K562 (cell line): ENCODE results near the gene MAGI2. TPM values are rescaled to one million over a fixed set of nuclear protein-coding genes. Genes with fewer than 3 reads are reported as not detected.

ENCODE experiments used
- ATAC-seq: fragments of 200-7000 bp; cut with Tn5 transposase; 3 replicates; pipeline ENCODE4 v1.9.1; 2020; ENCODE audit warnings: moderate library complexity
- BruUV-seq: library from RNA; stranded (reverse); fragments of 400-500 nt; replicated peaks from 2 replicates; lab custom pipeline; 2021; lab: Mats Ljungman, UMichigan
- CTCF ChIA-PET: fragments of 300-600 bp; formaldehyde crosslinking; extraction: SDS; loops from one replicate; lab custom pipeline; 2021; ENCODE audit warnings: low intra/inter-chr PET ratio; lab: Yijun Ruan, JAX
- POLR2A ChIA-PET: fragments of 300-600, 350-650 bp; sonication (Branson Sonifier 250); formaldehyde crosslinking; extraction: SDS; loops from one replicate; lab custom pipeline; 2021; ENCODE audit warnings: antibody characterized with exemption, inconsistent platforms; lab: Yijun Ruan, JAX
- DNase-seq, 4 experiments: peaks; one replicate each; pipeline versions ENCODE4 v3.0.0 to v3.0.0-alpha.2; 2011 to 2018; ENCODE audit warnings: low spot score in 3 of 4, mixed read lengths in 3 of 4; ENCODE audit errors: extremely low read depth in 1 of 4
- FAIRE-seq: peaks from 2 replicates; lab custom pipeline; 2011; peaks lifted over from hg19 to GRCh38; lab: Jason Lieb, UNC
- H2AFZ ChIP-seq: 2 replicates; pipeline ENCODE4 v1.6.0; 2011; ENCODE audit warnings: low read depth, low read length, control low read depth, inconsistent platforms
- H3K27ac ChIP-seq: fragments of 200-600 bp; 3 replicates; pipeline ENCODE4 v1.8.0; 2011; ENCODE audit warnings: low read depth, mild to moderate bottlenecking, control low read depth, inconsistent platforms, low read length, moderate library complexity, mixed read lengths; ENCODE audit errors: extremely low read depth
- H3K27me3 ChIP-seq, 2 experiments: fragments of 300-600 bp in 1 of 2; 2 replicates in 1 of 2; 3 replicates in 1 of 2; pipeline versions ENCODE4 v1.6.0 to v1.8.0; 2011; ENCODE audit warnings: inconsistent platforms in 2 of 2, low read length in 2 of 2, mild to moderate bottlenecking in 1 of 2, mixed read lengths in 1 of 2, moderate library complexity in 1 of 2; ENCODE audit not compliant: control insufficient read depth in 2 of 2, insufficient read depth in 2 of 2
- H3K36me3 ChIP-seq: fragments of 300-600 bp; 3 replicates; pipeline ENCODE4 v1.8.0; 2011; ENCODE audit warnings: mild to moderate bottlenecking, low read length, inconsistent platforms; ENCODE audit not compliant: control insufficient read depth, insufficient read depth
- H3K4me1 ChIP-seq, 2 experiments: fragments of 200-600 bp in 1 of 2; replicated peaks in 1 of 2; 2 replicates in 1 of 2; 3 replicates in 1 of 2; pipeline versions ENCODE4 v1.5.1 to v1.8.0; 2011; ENCODE audit warnings: inconsistent platforms in 2 of 2, low read length in 2 of 2, mild to moderate bottlenecking in 1 of 2, mixed read lengths in 1 of 2, moderate library complexity in 1 of 2; ENCODE audit not compliant: control insufficient read depth in 2 of 2, insufficient read depth in 2 of 2
- H3K4me2 ChIP-seq: 2 replicates; pipeline ENCODE4 v1.6.1; 2011; ENCODE audit warnings: low read length, control low read depth, inconsistent platforms, mixed read lengths; ENCODE audit not compliant: insufficient read depth
- H3K4me3 ChIP-seq: fragments of 200-600 bp; sonication (generic), shearing (Covaris generic); 2 replicates; pipeline ENCODE4 v1.5.1; 2016; ENCODE audit warnings: control low read depth, inconsistent platforms
- H3K79me2 ChIP-seq: fragments of 200-600 bp; 3 replicates; pipeline ENCODE4 v1.8.0; 2011; ENCODE audit warnings: low read length, inconsistent platforms; ENCODE audit not compliant: control insufficient read depth, insufficient read depth
- H3K9ac ChIP-seq, 2 experiments: 2 replicates each; pipeline versions ENCODE4 v1.6.0 to v1.6.1; 2011; ENCODE audit warnings: low read depth in 2 of 2, low read length in 2 of 2, control low read depth in 1 of 2, inconsistent platforms in 1 of 2, mild to moderate bottlenecking in 1 of 2, mixed read lengths in 1 of 2; ENCODE audit not compliant: insufficient read depth in 1 of 2
- H3K9me1 ChIP-seq: one replicate; pipeline ENCODE4 v1.6.0; 2011; ENCODE audit warnings: inconsistent platforms, mild to moderate bottlenecking, low read length, moderate library complexity; ENCODE audit not compliant: control insufficient read depth, insufficient read depth
- H3K9me3 ChIP-seq: replicated peaks from 2 replicates; pipeline ENCODE4 v1.5.1; 2011; ENCODE audit warnings: low read depth, low read length, inconsistent platforms; ENCODE audit not compliant: control insufficient read depth, insufficient read depth
- H4K20me1 ChIP-seq: replicated peaks from 2 replicates; pipeline ENCODE4 v1.6.1; 2011; ENCODE audit warnings: low read length, inconsistent platforms, mixed read lengths; ENCODE audit not compliant: control insufficient read depth, insufficient read depth
- CHD4 ChIP-seq: fragments of 200-600 bp; sonication (generic); IDR thresholded peaks from 3 replicates; pipeline ENCODE4 v1.6.1; 2012; ENCODE audit warnings: low read depth, mild to moderate bottlenecking, mixed read lengths, low read length, inconsistent platforms; ENCODE audit not compliant: insufficient read depth, insufficient replicate concordance, poor library complexity, severe bottlenecking
- KAT8 ChIP-seq: fragments of 450-650 bp; IDR thresholded peaks from 2 replicates; pipeline ENCODE4 v1.6.1; 2016; ENCODE audit warnings: low read depth, mild to moderate bottlenecking
- MYBL2 ChIP-seq, 2 experiments: fragments of 450-650 bp in 1 of 2; sonication (generic) in 1 of 2; formaldehyde crosslinking in 1 of 2; IDR thresholded peaks; 2 replicates each; pipeline versions ENCODE4 v1.6.1 to v1.8.1; 2017 to 2022; ENCODE audit warnings: borderline replicate concordance in 1 of 2, inconsistent platforms in 1 of 2, low read depth in 1 of 2, mild to moderate bottlenecking in 1 of 2, missing genetic modification reagents in 1 of 2, moderate library complexity in 1 of 2
- NR2C2 ChIP-seq, 2 experiments: fragments of 200-800 bp in 1 of 2; sonication (Bioruptor generic) in 1 of 2; sonication (generic) in 1 of 2; formaldehyde crosslinking in 1 of 2; IDR thresholded peaks; 2 replicates each; pipeline versions ENCODE4 v1.6.1 to v1.8.0; 2016 to 2022; ENCODE audit warnings: mild to moderate bottlenecking in 1 of 2, missing compliant biosample characterization in 1 of 2, missing genetic modification characterization in 1 of 2, missing genetic modification reagents in 1 of 2
- PBX2 ChIP-seq, 2 experiments: IDR thresholded peaks in 1 of 2; conservative IDR thresholded peaks in 1 of 2; 2 replicates each; pipeline ENCODE4 v1.6.1; 2016; ENCODE audit warnings: low read depth in 2 of 2, mild to moderate bottlenecking in 1 of 2, missing compliant biosample characterization in 1 of 2, missing genetic modification characterization in 1 of 2, moderate library complexity in 1 of 2
- RBBP5 ChIP-seq: fragments of 200-600 bp; sonication (generic); IDR thresholded peaks from 2 replicates; pipeline ENCODE4 v1.6.1; 2012; ENCODE audit warnings: borderline replicate concordance, mild to moderate bottlenecking, low read length, control low read depth, inconsistent platforms; ENCODE audit not compliant: insufficient read depth, poor library complexity, severe bottlenecking
- RNF2 ChIP-seq: sonication (generic); IDR thresholded peaks from 2 replicates; pipeline ENCODE4 v1.6.1; 2016
- SNRNP70 ChIP-seq: fragments of 200-400 bp; formaldehyde crosslinking; optimal IDR thresholded peaks from 2 replicates; pipeline ENCODE3; 2017; ENCODE audit warnings: low read depth, low read length
- ZNF445 ChIP-seq: fragments of 250-450 bp; sonication (Bioruptor Pico); IDR thresholded peaks from 2 replicates; pipeline ENCODE4 v1.4.0; 2020; ENCODE audit warnings: low read depth, mild to moderate bottlenecking, moderate library complexity
- ZSCAN32 ChIP-seq: fragments of 450-650 bp; formaldehyde crosslinking; IDR thresholded peaks from 2 replicates; pipeline ENCODE4 v1.4.0; 2020; ENCODE audit warnings: mild to moderate bottlenecking, moderate library complexity
- in situ Hi-C: fragments of 300-500 bp; cut with MboI; formaldehyde crosslinking; loops from 4 replicates; pipeline ENCODE4 v1.15.0; 2018; ENCODE audit warnings: inconsistent platforms, mixed read lengths
- intact Hi-C: fragments of 100-400 bp; cut with micrococcal nuclease; formaldehyde crosslinking; loops from 2 replicates; pipeline ENCODE4 v1.14.2; 2022
- polyA plus RNA-seq, 8 experiments: library from polyadenylated mRNA; depleted of rRNA in 4 of 8; stranded (reverse) in 5 of 8; unstranded in 3 of 8; fragments of >200 nt; fragmentation: Nextera tagmentation in 2 of 8; fragmentation: Illumina TruSeq in 1 of 8; extraction: Ambion mirVana in 2 of 8; extraction: Trizol in 1 of 8; gene quantifications; 2 replicates each; pipeline versions ENCODE4 v1.2.1 to v1.2.3, GENCODE V29; 2011 to 2014; ENCODE audit warnings: inconsistent platforms in 1 of 8, missing spikeins in 1 of 8
- total RNA-seq, 7 experiments: library from RNA; depleted of rRNA in 6 of 7; stranded (reverse); fragments of >200 nt in 6 of 7; fragmentation: Illumina TruSeq in 2 of 7; extraction: Trizol in 2 of 7; gene quantifications; 2 replicates each; pipeline versions ENCODE4 v1.2.1 to v1.2.3, GENCODE V29; 2011 to 2021; ENCODE audit warnings: low replicate concordance in 1 of 7
- TF ChIP-seq, protein P1 (sequence below): fragments of 250-450 bp; sonication (Bioruptor Pico); IDR thresholded peaks from 2 replicates; pipeline ENCODE4 v1.4.0; 2020; ENCODE audit warnings: mild to moderate bottlenecking, moderate library complexity
- TF ChIP-seq, protein P2 (sequence below), 2 experiments: fragments of 450-650 bp; IDR thresholded peaks; 2 replicates each; pipeline ENCODE4 v1.6.1; 2016

The MAGI2 gene
- total and polyA plus RNA-seq, 9 of the 15 experiments (the other 6 are each of a cell fraction or from before 2014, with no cell fraction given): 0.27 to 1.4 (median 0.70) TPM

DNA sequence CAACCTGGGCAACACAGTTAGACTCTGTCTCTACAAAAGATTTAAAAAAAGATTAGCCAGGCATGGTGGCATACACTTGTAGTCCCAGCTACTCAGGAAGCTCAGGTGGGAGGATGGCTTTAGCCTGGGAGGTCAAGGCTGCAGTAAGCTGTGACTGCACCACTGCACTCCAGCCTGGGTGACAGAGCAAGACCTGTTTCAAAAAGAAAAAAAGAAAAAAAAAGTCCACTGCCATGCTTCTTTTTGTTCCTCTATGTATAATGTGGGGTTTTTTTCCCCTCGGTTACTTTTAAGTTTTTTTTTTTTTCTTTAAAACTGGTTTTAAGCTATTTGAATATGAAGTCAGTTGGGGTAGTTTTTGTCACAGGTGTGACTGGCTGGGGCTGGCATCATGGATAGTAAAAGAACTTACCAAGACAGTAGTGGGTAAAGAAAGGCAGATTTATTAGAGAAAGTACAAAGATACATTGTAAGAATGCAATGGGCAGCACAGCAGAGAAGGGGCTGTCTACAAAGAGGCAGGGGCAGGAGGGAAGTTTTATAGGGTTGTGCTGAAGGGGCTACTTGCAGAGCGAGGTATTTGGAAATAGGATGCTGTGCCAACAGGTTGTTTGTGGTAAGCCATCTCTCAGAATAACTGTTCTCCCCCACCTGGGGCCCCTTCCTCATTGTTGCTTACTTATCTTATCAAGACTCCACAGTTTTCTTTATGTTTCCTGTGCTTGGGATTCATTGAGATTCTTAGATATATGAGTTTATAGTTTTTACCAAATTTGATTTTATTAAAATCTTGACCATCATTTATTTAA is 1477.6 kb downstream of the MAGI2 start (continued):
- TF ChIP-seq CHD4: no peak
- no peak for TF ChIP-seq ZSCAN32
- no peak for TF ChIP-seq NR2C2 (CRISPR knock-in tag; IDR thresholded peaks at IDR 0.05)
- no peak for TF ChIP-seq NR2C2 (tag; IDR thresholded peaks at IDR 0.05)
- TF ChIP-seq, protein P1, sequence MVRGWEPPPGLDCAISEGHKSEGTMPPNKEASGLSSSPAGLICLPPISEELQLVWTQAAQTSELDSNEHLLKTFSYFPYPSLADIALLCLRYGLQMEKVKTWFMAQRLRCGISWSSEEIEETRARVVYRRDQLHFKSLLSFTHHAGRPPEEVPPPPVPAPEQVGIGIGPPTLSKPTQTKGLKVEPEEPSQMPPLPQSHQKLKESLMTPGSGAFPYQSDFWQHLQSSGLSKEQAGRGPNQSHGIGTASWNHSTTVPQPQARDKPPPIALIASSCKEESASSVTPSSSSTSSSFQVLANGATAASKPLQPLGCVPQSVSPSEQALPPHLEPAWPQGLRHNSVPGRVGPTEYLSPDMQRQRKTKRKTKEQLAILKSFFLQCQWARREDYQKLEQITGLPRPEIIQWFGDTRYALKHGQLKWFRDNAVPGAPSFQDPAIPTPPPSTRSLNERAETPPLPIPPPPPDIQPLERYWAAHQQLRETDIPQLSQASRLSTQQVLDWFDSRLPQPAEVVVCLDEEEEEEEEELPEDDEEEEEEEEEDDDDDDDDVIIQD (CRISPR knock-in tag): no peak

DNA sequence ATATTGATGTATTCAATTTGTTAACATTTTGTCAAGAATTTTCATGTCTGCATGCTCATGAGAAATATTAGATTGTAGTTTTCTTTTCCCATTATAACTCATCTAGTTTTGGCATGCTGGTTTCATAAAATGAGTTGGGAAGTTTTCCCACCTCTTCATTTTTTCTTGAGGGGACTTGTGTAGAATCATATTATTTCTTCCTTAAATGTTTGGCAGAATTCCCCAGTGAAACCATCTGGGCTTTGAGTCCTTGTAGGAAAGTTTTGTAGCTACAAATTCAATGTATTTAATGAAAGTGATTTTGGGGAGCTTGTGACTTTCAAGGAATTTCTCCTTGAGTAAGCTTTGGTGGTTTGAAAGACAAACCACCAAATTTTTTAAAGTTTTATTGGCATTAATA is 1481.7 kb downstream of the MAGI2 start:
- in situ Hi-C loops (no loop called here), intact Hi-C loops (no loop called here)
- DNase-seq (no peak), FAIRE-seq (no peak), ATAC-seq (no peak)
- Histone ChIP-seq H4K20me1 (no peaks in the 10 kb centered on the region), H3K9me3 (no peaks in the 10 kb centered on the region), H3K79me2 (no peaks in the 10 kb centered on the region), H3K27ac (no peak overlapping the region), H3K4me1 (peaks cover 0 to 11% of the 10 kb centered on the region in 2 experiments; a peak in 2 of 5 replicates), H3K4me2 (no peak overlapping the region), H3K4me3 (no peak overlapping the region), H3K27me3 (no peaks in the 10 kb centered on the region), H3K9ac (no peak overlapping the region), H2AFZ (no peak overlapping the region), H3K36me3 (no peaks in the 10 kb centered on the region), H3K9me1 (no peaks in the 10 kb centered on the region)
- no TSS peak for BruUV-seq
- POLR2A ChIA-PET: interaction anchor here (0.9 kb wide), 1 partner anchor 8 kb away, joined by 3 read pairs; no protein-coding TSS in a partner anchor
- CTCF ChIA-PET: no interaction called here
- no peak for TF ChIP-seq KAT8
- TF ChIP-seq PBX2 (CRISPR knock-in tag; IDR thresholded peaks at IDR 0.05; ENCODE audit: low read depth): no peak
- no peak for TF ChIP-seq PBX2 (tag; conservative IDR thresholded peaks at IDR 0.05; ENCODE audit: low read depth)
- TF ChIP-seq RBBP5: no peak
- no peak for TF ChIP-seq ZNF445 (CRISPR knock-in tag)
- no peak for TF ChIP-seq RNF2
- TF ChIP-seq, protein P2, sequence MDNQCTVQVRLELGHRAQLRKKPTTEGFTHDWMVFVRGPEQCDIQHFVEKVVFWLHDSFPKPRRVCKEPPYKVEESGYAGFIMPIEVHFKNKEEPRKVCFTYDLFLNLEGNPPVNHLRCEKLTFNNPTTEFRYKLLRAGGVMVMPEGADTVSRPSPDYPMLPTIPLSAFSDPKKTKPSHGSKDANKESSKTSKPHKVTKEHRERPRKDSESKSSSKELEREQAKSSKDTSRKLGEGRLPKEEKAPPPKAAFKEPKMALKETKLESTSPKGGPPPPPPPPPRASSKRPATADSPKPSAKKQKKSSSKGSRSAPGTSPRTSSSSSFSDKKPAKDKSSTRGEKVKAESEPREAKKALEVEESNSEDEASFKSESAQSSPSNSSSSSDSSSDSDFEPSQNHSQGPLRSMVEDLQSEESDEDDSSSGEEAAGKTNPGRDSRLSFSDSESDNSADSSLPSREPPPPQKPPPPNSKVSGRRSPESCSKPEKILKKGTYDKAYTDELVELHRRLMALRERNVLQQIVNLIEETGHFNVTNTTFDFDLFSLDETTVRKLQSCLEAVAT (IDR thresholded peaks at IDR 0.05): no peak
- no peak for TF ChIP-seq SNRNP70
- TF ChIP-seq MYBL2 (IDR thresholded peaks at IDR 0.05; ENCODE audit: low read depth): no peak
- TF ChIP-seq MYBL2 (CRISPR knock-in tag; IDR thresholded peaks at IDR 0.05; ENCODE audit: borderline replicate concordance): no peak
